ENCODE results near the gene GARIN1A. TPM values are rescaled to one million over a fixed set of nuclear protein-coding genes. Genes with fewer than 3 reads are reported as not detected.
"Not testable (repeated sequence)": the region's sequence is repeated elsewhere in the genome, so short reads cannot be mapped to it uniquely, and the experiment has no call there.

Gene GARIN1A
- total RNA-seq, 1 donor from 2014 or later: 1.8 TPM

- intact Hi-C loops (cut with DNase I): no loop called here
- DNase-seq (ENCODE audit: missing footprints) (no peak), ATAC-seq (no peak)
Measured at GRCh38 chr7:128679920-128680319, 7.8 kb downstream of the GARIN1A start.

GRCh38 chr7:128681794-128682537, 9.9 kb downstream of the GARIN1A start:
- DNase-seq (ENCODE audit: missing footprints): no peak
- no peak for ATAC-seq
- intact Hi-C loops (cut with DNase I): no loop called here

GRCh38 chr7:128683270-128683669, 11.2 kb downstream of the GARIN1A start:
- intact Hi-C loops (cut with DNase I); DNase-seq (ENCODE audit: missing footprints); ATAC-seq: not testable (repeated sequence)

- ATAC-seq; intact Hi-C loops (cut with DNase I); DNase-seq (ENCODE audit: missing footprints): not testable (repeated sequence)
Measured at GRCh38 chr7:128683738-128684137, 11.6 kb downstream of the GARIN1A start.

GRCh38 chr7:128687131-128687530, 15.0 kb downstream of the GARIN1A start:
- no peak for DNase-seq (ENCODE audit: missing footprints)
- intact Hi-C loops (cut with DNase I): no loop called here
- no peak for ATAC-seq

- intact Hi-C loops (cut with DNase I): no loop called here
- ATAC-seq (no peak), DNase-seq (ENCODE audit: missing footprints) (no peak)
Measured at GRCh38 chr7:128688492-128688891, 16.4 kb downstream of the GARIN1A start.

- DNase-seq (ENCODE audit: missing footprints); intact Hi-C loops (cut with DNase I); ATAC-seq: not testable (repeated sequence)
Measured at GRCh38 chr7:128689161-128689935, 17.3 kb downstream of the GARIN1A start.

GRCh38 chr7:128691227-128691626, 19.1 kb downstream of the GARIN1A start:
- ATAC-seq: no peak
- intact Hi-C loops (cut with DNase I): no loop called here
- DNase-seq (ENCODE audit: missing footprints): no peak

- intact Hi-C loops (cut with DNase I): no loop called here
- ATAC-seq (no peak), DNase-seq (ENCODE audit: missing footprints) (no peak)
Measured at GRCh38 chr7:128692623-128693270, 20.7 kb downstream of the GARIN1A start.

GRCh38 chr7:128693373-128694015, 21.4 kb downstream of the GARIN1A start:
- intact Hi-C loops (cut with DNase I): no loop called here
- ATAC-seq: no peak
- no peak for DNase-seq (ENCODE audit: missing footprints)

- ATAC-seq: no peak
- intact Hi-C loops (cut with DNase I): no loop called here
- DNase-seq (ENCODE audit: missing footprints): no peak
Measured at GRCh38 chr7:128694738-128695137, 22.6 kb downstream of the GARIN1A start.

- intact Hi-C loops (cut with DNase I): no loop called here
- DNase-seq (ENCODE audit: missing footprints) (no peak), ATAC-seq (peak; percentile 28)
Measured at GRCh38 chr7:128697302-128697905, 25.3 kb downstream of the GARIN1A start.

GRCh38 chr7:128699196-128699712, 27.2 kb downstream of the GARIN1A start:
- intact Hi-C loops (cut with DNase I): no loop called here
- DNase-seq (ENCODE audit: missing footprints) (no peak), ATAC-seq (no peak)

GRCh38 chr7:128699895-128700294, 27.8 kb downstream of the GARIN1A start:
- no peak for DNase-seq (ENCODE audit: missing footprints)
- no peak for ATAC-seq
- intact Hi-C loops (cut with DNase I): no loop called here

GRCh38 chr7:128701062-128701785, 29.1 kb downstream of the GARIN1A start:
- intact Hi-C loops (cut with DNase I): no loop called here
- ATAC-seq (no peak), DNase-seq (ENCODE audit: missing footprints) (no peak)

GRCh38 chr7:128703609-128704241, 31.6 kb downstream of the GARIN1A start:
- DNase-seq (ENCODE audit: missing footprints) (no peak), ATAC-seq (no peak)
- intact Hi-C loops (cut with DNase I): no loop called here

- DNase-seq (ENCODE audit: missing footprints): no peak
- intact Hi-C loops (cut with DNase I): no loop called here
- ATAC-seq: no peak
Measured at GRCh38 chr7:128705891-128706333, 33.8 kb downstream of the GARIN1A start.

All from Right ventricle myocardium inferior (tissue), 1 donor.